GM23338 (cell line): Measurements from ENCODE around the gene ORAI2. TPM values are rescaled to one million over a fixed set of nuclear protein-coding genes. Genes with fewer than 3 reads are reported as not detected.

ENCODE experiments used
- ATAC-seq: fragments of 200-7000 bp; cut with Tn5 transposase; 3 replicates; pipeline ENCODE4 v1.9.1; 2020
- DNase-seq: peaks from one replicate; pipeline ENCODE4 v3.0.0-alpha.2; 2015; ENCODE audit warnings: low spot score
- H2AFZ ChIP-seq: fragments of 200-600 bp; sonication (generic); 2 replicates; pipeline ENCODE4 v1.8.0; 2016; ENCODE audit warnings: antibody characterized with exemption, mild to moderate bottlenecking, moderate library complexity
- H3F3A ChIP-seq: fragments of 200-600 bp; sonication (generic); replicated peaks from 2 replicates; pipeline ENCODE4 v1.8.0; 2017; ENCODE audit warnings: antibody characterized with exemption, mixed run types, low read depth
- H3K27ac ChIP-seq: fragments of 200-600 bp; sonication (generic); 2 replicates; pipeline ENCODE4 v1.6.1; 2016; ENCODE audit warnings: low read depth
- H3K27me3 ChIP-seq: fragments of 200-600 bp; sonication (generic); 2 replicates; pipeline ENCODE4 v1.8.0; 2016; ENCODE audit warnings: mild to moderate bottlenecking, mixed run types, moderate library complexity; ENCODE audit not compliant: insufficient read depth
- H3K36me3 ChIP-seq: fragments of 200-600 bp; sonication (generic); 2 replicates; pipeline ENCODE4 v1.8.0; 2016; ENCODE audit warnings: mild to moderate bottlenecking; ENCODE audit not compliant: insufficient read depth
- H3K4me1 ChIP-seq: fragments of 200-600 bp; sonication (generic); 2 replicates; pipeline ENCODE4 v1.8.0; 2016; ENCODE audit warnings: mild to moderate bottlenecking, moderate library complexity; ENCODE audit not compliant: insufficient read depth
- H3K4me2 ChIP-seq: fragments of 200-600 bp; sonication (generic); 2 replicates; pipeline ENCODE4 v1.7.1; 2017; ENCODE audit warnings: mixed run types
- H3K4me3 ChIP-seq: fragments of 200-600 bp; sonication (generic); 2 replicates; pipeline ENCODE4 v1.6.1; 2016; ENCODE audit warnings: mixed run types
- H3K79me2 ChIP-seq: fragments of 200-600 bp; sonication (generic); replicated peaks from 2 replicates; pipeline ENCODE4 v1.8.0; 2017; ENCODE audit warnings: mild to moderate bottlenecking; ENCODE audit not compliant: insufficient read depth
- H3K9me2 ChIP-seq: fragments of 200-600 bp; sonication (generic); 2 replicates; pipeline ENCODE4 v1.8.0; 2017; ENCODE audit not compliant: insufficient read depth
- H4K20me1 ChIP-seq: fragments of 200-600 bp; sonication (generic); replicated peaks from 2 replicates; pipeline ENCODE4 v1.8.0; 2017; ENCODE audit warnings: mild to moderate bottlenecking; ENCODE audit not compliant: insufficient read depth
- H3K27ac Mint-ChIP-seq: 2 replicates; pipeline ENCODE4 v1.8.0; 2020; ENCODE audit warnings: inconsistent platforms, mild to moderate bottlenecking, moderate library complexity, mixed read lengths
- H3K27me3 Mint-ChIP-seq: 3 replicates; pipeline ENCODE4 v1.8.0; 2022; ENCODE audit warnings: low read depth, mild to moderate bottlenecking, moderate library complexity, mixed read lengths, inconsistent platforms; ENCODE audit not compliant: insufficient read depth, poor library complexity
- H3K36me3 Mint-ChIP-seq: 3 replicates; pipeline ENCODE4 v1.8.0; 2021; ENCODE audit warnings: low read depth, mild to moderate bottlenecking, inconsistent platforms, moderate library complexity, mixed read lengths
- H3K4me1 Mint-ChIP-seq: 3 replicates; pipeline ENCODE4 v1.8.0; 2020; ENCODE audit warnings: mild to moderate bottlenecking, inconsistent platforms, mixed read lengths
- H3K4me3 Mint-ChIP-seq: 3 replicates; pipeline ENCODE4 v1.8.0; 2021; ENCODE audit warnings: moderate library complexity, mild to moderate bottlenecking, inconsistent platforms, mixed read lengths
- H3K9me3 Mint-ChIP-seq: 3 replicates; pipeline ENCODE4 v1.8.0; 2020; ENCODE audit warnings: moderate library complexity, mild to moderate bottlenecking, inconsistent platforms, mixed read lengths
- CREB1 ChIP-seq: fragments of 250-450 bp; sonication (Bioruptor Pico); IDR thresholded peaks from 2 replicates; pipeline ENCODE4 v1.5.0; 2020; ENCODE audit warnings: low read depth, mild to moderate bottlenecking, moderate library complexity
- CTCF ChIP-seq, 2 experiments: fragments of 200-600 bp in 1 of 2; sonication (generic) in 1 of 2; conservative IDR thresholded peaks; 2 replicates each; pipeline versions ENCODE4 v1.5.1 to v1.6.1; 2016 to 2017; ENCODE audit warnings: antibody characterized with exemption in 2 of 2, low read depth in 2 of 2, mild to moderate bottlenecking in 2 of 2, moderate library complexity in 1 of 2
- ETS1 ChIP-seq: IDR thresholded peaks from 2 replicates; pipeline ENCODE4 v1.6.1; 2016; ENCODE audit warnings: antibody characterized with exemption
- EZH2 ChIP-seq: fragments of 200-600 bp; sonication (generic); IDR thresholded peaks from one replicate; pipeline ENCODE4 v1.8.0; 2017; ENCODE audit warnings: antibody characterized with exemption, mild to moderate bottlenecking, low read depth; ENCODE audit not compliant: unreplicated experiment
- EZH2phosphoT487 ChIP-seq: fragments of 200-600 bp; sonication (generic); IDR thresholded peaks from one replicate; pipeline ENCODE4 v1.8.1; 2018; ENCODE audit warnings: antibody characterized with exemption; ENCODE audit not compliant: unreplicated experiment
- JUNB ChIP-seq: IDR thresholded peaks from one replicate; pipeline ENCODE4 v1.6.1; 2016; ENCODE audit warnings: antibody characterized with exemption; ENCODE audit not compliant: unreplicated experiment
- NANOG ChIP-seq: IDR thresholded peaks from 2 replicates; pipeline ENCODE4 v1.6.1; 2016; ENCODE audit warnings: antibody characterized with exemption, borderline replicate concordance
- POLR2AphosphoS5 ChIP-seq: IDR thresholded peaks from 2 replicates; pipeline ENCODE4 v1.6.1; 2016; ENCODE audit warnings: antibody characterized with exemption, low read depth
- REST ChIP-seq: IDR thresholded peaks from one replicate; pipeline ENCODE4 v1.6.1; 2018; ENCODE audit warnings: antibody characterized with exemption; ENCODE audit not compliant: unreplicated experiment
- STAT1 ChIP-seq: IDR thresholded peaks from one replicate; pipeline ENCODE4 v1.6.1; 2016; ENCODE audit warnings: antibody characterized with exemption; ENCODE audit not compliant: unreplicated experiment
- ZNF114 ChIP-seq: fragments of 250-450 bp; sonication (Bioruptor Pico); IDR thresholded peaks from 2 replicates; pipeline ENCODE4 v1.5.0; 2020; ENCODE audit warnings: mild to moderate bottlenecking, moderate library complexity
- ZNF331 ChIP-seq: fragments of 250-450 bp; sonication (Bioruptor Pico); IDR thresholded peaks from 2 replicates; pipeline ENCODE4 v1.5.0; 2020; ENCODE audit warnings: low read depth, mild to moderate bottlenecking, moderate library complexity
- ZNF462 ChIP-seq: fragments of 250-450 bp; sonication (Bioruptor Pico); IDR thresholded peaks from 2 replicates; pipeline ENCODE4 v1.5.0; 2020; ENCODE audit warnings: mild to moderate bottlenecking, moderate library complexity
- polyA plus RNA-seq: library from polyadenylated mRNA; unstranded; fragments of >200 nt; fragmentation: Nextera tagmentation; extraction: Ambion mirVana; gene quantifications from 2 replicates; pipeline ENCODE4 v1.2.1, GENCODE V29; 2016
- total RNA-seq: library from RNA; depleted of rRNA; stranded (reverse); fragments of >200 nt; shearing (Covaris generic); gene quantifications from 2 replicates; pipeline ENCODE4 v1.2.3, GENCODE V29; 2014

Gene ORAI2
- total and polyA plus RNA-seq, 2 experiments from 2014 or later, result 6.6 to 33.8 TPM

GRCh38 chr7:102418592-102418991, 14.8 kb upstream of the ORAI2 start:
- ATAC-seq, result no peak
- H3K36me3 Mint-ChIP-seq, result peaks cover 48% of the 10 kb centered on the region
- Histone ChIP-seq H3K4me3 (no peak overlapping the region), H3K36me3 (peaks cover 16% of the 10 kb centered on the region; the same call in 1 of the 2 replicates), H3K27ac (no peak overlapping the region), H3K9me2 (no peaks in the 10 kb centered on the region), H3K4me2 (no peak overlapping the region), H3K27me3 (no peaks in the 10 kb centered on the region), H3F3A (peaks cover 3% of the 10 kb centered on the region; the same call in 1 of the 2 replicates), H3K79me2 (peaks cover 3% of the 10 kb centered on the region; the same call in 1 of the 2 replicates), H4K20me1 (peaks cover 6% of the 10 kb centered on the region), H2AFZ (no peak overlapping the region), H3K4me1 (no peaks in the 10 kb centered on the region)
- H3K4me1 Mint-ChIP-seq, result peaks cover 7% of the 10 kb centered on the region; the same call in 2 of the 3 replicates
- TF ChIP-seq REST, result no peak
- no peak for TF ChIP-seq ZNF462 (CRISPR knock-in tag)
- no peak for TF ChIP-seq CTCF (conservative IDR thresholded peaks at IDR 0.05; ENCODE audit: low read depth in 2 of 2)
- TF ChIP-seq ETS1, result no peak
- TF ChIP-seq ZNF331 (CRISPR knock-in tag), result no peak
- no peak for TF ChIP-seq EZH2
- TF ChIP-seq NANOG, result no peak
- no peak for TF ChIP-seq STAT1
- TF ChIP-seq CREB1 (CRISPR knock-in tag), result no peak
- no peak for TF ChIP-seq ZNF114 (CRISPR knock-in tag)
- TF ChIP-seq JUNB, result no peak
- TF ChIP-seq EZH2phosphoT487, result no peak
- no peak for TF ChIP-seq POLR2AphosphoS5
- DNase-seq, result no peak
- H3K27me3 Mint-ChIP-seq, result peaks cover 9% of the 10 kb centered on the region
- H3K27ac Mint-ChIP-seq, result no peak overlapping the region
- no peaks in the 10 kb centered on the region for H3K9me3 Mint-ChIP-seq
- H3K4me3 Mint-ChIP-seq, result no peak overlapping the region
